ENCODE results near the gene SIRT5.

GRCh38 chr6:13624871-13625288, 50.5 kb downstream of the SIRT5 start:
- TF ChIP-seq CTCF (conservative IDR thresholded peaks at IDR 0.05; ENCODE audit: low read depth, low read length) (peak; percentile 67), EZH2 (IDR thresholded peaks at IDR 0.05; ENCODE audit: borderline replicate concordance, low read depth, low read length, poor library complexity, severe bottlenecking) (no peak)
